Omental fat pad (tissue), 4 donors: ENCODE results near the gene ACAD10. TPM values are rescaled to one million over a fixed set of nuclear protein-coding genes. Genes with fewer than 3 reads are reported as not detected.
"Not testable (repeated sequence)": the region's sequence is repeated elsewhere in the genome, so short reads cannot be mapped to it uniquely, and the experiment has no call there.

Experiments used
- ATAC-seq: fragments of 150-250 bp; one replicate; pipeline ENCODE4 v1.9.1; 2016; ENCODE audit warnings: mild to moderate bottlenecking, moderate library complexity; ENCODE audit not compliant: low FRiP score
- DNase-seq: peaks from one replicate; pipeline ENCODE4 v3.0.0-alpha.2; 2019; ENCODE audit warnings: low spot score
- CTCF ChIP-seq, 3 donors: fragments of 450-650 bp; IDR thresholded peaks; one replicate each; pipeline ENCODE4 v1.5.1; 2016 to 2017; ENCODE audit warnings: antibody characterized with exemption in 3 of 3, mild to moderate bottlenecking in 3 of 3, moderate library complexity in 2 of 3
- total RNA-seq, 4 donors: library from RNA; depleted of rRNA; stranded (reverse); fragments of >200 nt; gene quantifications; one replicate each; pipeline ENCODE4 v1.1.0, GENCODE V29; 2016

ACAD10 gene
- total RNA-seq, 4 donors from 2014 or later = 12.2 to 29.6 (median 15.9) TPM

GRCh38 chr12:111664961-111665865 is 20.6 kb upstream of the ACAD10 start:
- DNase-seq = no peak
- TF ChIP-seq CTCF (IDR thresholded peaks at IDR 0.05) = no peak
- ATAC-seq = no peak

GRCh38 chr12:111672822-111673381 is 13.0 kb upstream of the ACAD10 start:
- no peak for TF ChIP-seq CTCF (IDR thresholded peaks at IDR 0.05)
- ATAC-seq = no peak
- DNase-seq = no peak

- ATAC-seq = no peak
- no peak for TF ChIP-seq CTCF (IDR thresholded peaks at IDR 0.05)
Observed at GRCh38 chr12:111673503-111673902, 12.3 kb upstream of the ACAD10 start.

GRCh38 chr12:111677186-111677585 is 8.7 kb upstream of the ACAD10 start:
- ATAC-seq = no peak
- DNase-seq = no peak
- no peak for TF ChIP-seq CTCF (IDR thresholded peaks at IDR 0.05)

More at GRCh38 chr12:111673503-111673902, 12.3 kb upstream of the ACAD10 start:
- no peak for DNase-seq

- DNase-seq, ATAC-seq: not testable (repeated sequence)
Observed at GRCh38 chr12:111684485-111685198, 1.2 kb upstream of the ACAD10 start.

- ATAC-seq (peak; percentile 14), DNase-seq (no peak)
Observed at GRCh38 chr12:111685322-111685810, 487 bp upstream of the ACAD10 start.

More at GRCh38 chr12:111685322-111685810, 487 bp upstream of the ACAD10 start:
- TF ChIP-seq CTCF (IDR thresholded peaks at IDR 0.05) = no peak
